Neural progenitor cell (in vitro differentiated cells): ENCODE results near the gene KLRC2.
"Not testable (repeated sequence)": the region's sequence is repeated elsewhere in the genome, so short reads cannot be mapped to it uniquely, and the experiment has no call there.

Experiments
- EZH2 ChIP-seq: fragments of 200-600 bp; sonication (generic); IDR thresholded peaks from 2 replicates; pipeline ENCODE4 v1.6.1; 2017; ENCODE audit warnings: antibody characterized with exemption, mild to moderate bottlenecking, moderate library complexity
- TF ChIP-seq, protein P1 (sequence below): fragments of 200-600 bp; sonication (generic); IDR thresholded peaks from 2 replicates; pipeline ENCODE4 v1.5.1; 2017; ENCODE audit warnings: antibody characterized with exemption, mild to moderate bottlenecking

GRCh38 chr12:10396176-10396575 lies 39.6 kb downstream of the KLRC2 start:
- TF ChIP-seq, protein P1, sequence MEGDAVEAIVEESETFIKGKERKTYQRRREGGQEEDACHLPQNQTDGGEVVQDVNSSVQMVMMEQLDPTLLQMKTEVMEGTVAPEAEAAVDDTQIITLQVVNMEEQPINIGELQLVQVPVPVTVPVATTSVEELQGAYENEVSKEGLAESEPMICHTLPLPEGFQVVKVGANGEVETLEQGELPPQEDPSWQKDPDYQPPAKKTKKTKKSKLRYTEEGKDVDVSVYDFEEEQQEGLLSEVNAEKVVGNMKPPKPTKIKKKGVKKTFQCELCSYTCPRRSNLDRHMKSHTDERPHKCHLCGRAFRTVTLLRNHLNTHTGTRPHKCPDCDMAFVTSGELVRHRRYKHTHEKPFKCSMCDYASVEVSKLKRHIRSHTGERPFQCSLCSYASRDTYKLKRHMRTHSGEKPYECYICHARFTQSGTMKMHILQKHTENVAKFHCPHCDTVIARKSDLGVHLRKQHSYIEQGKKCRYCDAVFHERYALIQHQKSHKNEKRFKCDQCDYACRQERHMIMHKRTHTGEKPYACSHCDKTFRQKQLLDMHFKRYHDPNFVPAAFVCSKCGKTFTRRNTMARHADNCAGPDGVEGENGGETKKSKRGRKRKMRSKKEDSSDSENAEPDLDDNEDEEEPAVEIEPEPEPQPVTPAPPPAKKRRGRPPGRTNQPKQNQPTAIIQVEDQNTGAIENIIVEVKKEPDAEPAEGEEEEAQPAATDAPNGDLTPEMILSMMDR, result not testable (repeated sequence)
- TF ChIP-seq EZH2, result not testable (repeated sequence)
